GM19193 (cell line): Measurements from ENCODE around the gene PLB1.

Source experiments
- POLR2A ChIP-seq: IDR thresholded peaks from 4 replicates; pipeline ENCODE4 v1.6.1; 2011; ENCODE audit not compliant: insufficient read depth, insufficient read length; ENCODE audit errors: extremely low read depth

Gene PLB1

DNA sequence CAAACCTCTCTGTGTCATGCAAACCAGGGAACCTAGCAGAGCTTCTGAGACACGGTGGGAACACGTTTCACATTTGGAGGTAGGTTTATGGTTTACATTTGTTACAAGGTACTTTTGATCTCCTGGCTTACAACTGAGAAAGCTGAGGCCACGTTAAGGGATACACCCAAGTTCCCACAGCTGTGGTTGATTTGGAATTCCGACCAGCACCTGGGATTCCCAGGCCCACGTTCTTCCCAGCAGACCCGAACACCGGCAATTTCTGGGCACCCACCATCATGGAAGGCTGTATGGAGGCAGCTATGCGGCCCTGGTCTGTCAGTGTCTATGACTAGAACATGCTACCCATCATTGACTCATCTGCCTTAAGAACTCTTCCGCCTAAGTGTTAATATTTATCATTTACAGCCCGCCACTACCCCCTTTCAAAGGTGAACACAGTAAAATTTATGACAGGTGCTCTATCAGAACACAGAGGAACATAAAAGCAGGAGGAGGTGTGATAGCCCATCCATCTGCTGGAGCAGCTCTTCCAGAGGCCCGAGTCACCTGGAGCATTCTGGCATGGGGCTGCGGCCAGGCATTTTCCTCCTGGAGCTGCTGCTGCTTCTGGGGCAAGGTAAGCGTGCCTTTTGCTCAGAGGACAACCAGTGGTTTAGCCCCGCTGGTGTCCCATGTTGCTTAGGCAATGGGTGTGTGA lies at the start of gene PLB1:
TSS of gene PLB1 (plus strand) at position 510 of the 700 bp plus-strand sequence. CDS start at position 565, 55 bp downstream.
- TF ChIP-seq POLR2A = no peak

GRCh38 chr2:28446531-28446930 lies 49.3 kb upstream of the PLB1 start:
- TF ChIP-seq POLR2A = no peak

- TF ChIP-seq POLR2A = no peak
These were observed 48.8 kb upstream of the PLB1 start for GRCh38 chr2:28447086-28447485.

GRCh38 chr2:28447943-28448792 lies 47.7 kb upstream of the PLB1 start:
- TF ChIP-seq POLR2A = no peak

GRCh38 chr2:28448793-28449100 lies 47.1 kb upstream of the PLB1 start:
- no peak for TF ChIP-seq POLR2A

GRCh38 chr2:28449126-28449487 lies 46.8 kb upstream of the PLB1 start:
- TF ChIP-seq POLR2A = no peak

DNA sequence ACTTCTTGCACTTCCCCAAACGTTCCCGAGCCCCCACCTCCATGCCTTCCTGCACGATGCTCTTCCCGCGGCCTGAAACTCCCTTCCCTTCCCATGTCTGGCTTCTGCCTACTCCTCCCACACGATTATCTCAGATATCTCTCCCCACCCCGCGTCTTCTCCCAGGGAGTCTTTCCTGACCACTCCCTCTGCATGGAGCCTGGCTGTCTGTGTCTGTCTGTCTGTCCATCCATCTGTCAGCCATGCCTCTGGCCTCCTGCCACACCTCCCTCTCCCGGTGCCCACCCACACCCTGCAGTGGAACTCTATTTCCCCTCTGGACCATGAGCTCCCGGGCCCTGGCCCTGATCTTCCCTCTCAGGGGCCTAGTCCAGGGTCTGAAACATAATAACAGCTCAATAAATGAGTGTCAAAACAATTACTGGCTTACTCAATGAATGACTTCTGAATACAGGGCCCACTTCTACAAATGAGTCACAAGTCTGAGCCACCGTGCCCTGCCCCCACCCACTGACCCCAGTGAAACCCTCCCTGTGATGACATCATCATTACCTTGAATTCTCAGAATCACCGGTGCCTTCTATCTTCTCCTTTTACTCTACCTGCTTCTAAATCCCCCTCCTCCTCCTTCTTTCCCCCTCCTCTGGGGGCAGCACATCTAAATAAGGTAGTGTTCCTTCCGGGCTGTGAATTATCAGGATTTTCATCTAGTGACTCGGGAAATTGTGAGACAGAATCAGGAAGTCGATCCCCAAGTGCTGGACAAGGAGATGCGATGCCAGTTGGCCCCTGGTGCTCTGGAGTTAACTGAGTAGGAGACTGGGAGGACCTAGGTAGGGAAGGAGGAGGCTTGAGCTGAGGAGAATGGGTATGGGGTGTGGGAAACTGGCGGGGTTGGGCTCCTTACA lies 46.1 kb upstream of the PLB1 start:
- no peak for TF ChIP-seq POLR2A

- TF ChIP-seq POLR2A = no peak
These were observed 44.8 kb upstream of the PLB1 start for GRCh38 chr2:28450901-28451565.

DNA sequence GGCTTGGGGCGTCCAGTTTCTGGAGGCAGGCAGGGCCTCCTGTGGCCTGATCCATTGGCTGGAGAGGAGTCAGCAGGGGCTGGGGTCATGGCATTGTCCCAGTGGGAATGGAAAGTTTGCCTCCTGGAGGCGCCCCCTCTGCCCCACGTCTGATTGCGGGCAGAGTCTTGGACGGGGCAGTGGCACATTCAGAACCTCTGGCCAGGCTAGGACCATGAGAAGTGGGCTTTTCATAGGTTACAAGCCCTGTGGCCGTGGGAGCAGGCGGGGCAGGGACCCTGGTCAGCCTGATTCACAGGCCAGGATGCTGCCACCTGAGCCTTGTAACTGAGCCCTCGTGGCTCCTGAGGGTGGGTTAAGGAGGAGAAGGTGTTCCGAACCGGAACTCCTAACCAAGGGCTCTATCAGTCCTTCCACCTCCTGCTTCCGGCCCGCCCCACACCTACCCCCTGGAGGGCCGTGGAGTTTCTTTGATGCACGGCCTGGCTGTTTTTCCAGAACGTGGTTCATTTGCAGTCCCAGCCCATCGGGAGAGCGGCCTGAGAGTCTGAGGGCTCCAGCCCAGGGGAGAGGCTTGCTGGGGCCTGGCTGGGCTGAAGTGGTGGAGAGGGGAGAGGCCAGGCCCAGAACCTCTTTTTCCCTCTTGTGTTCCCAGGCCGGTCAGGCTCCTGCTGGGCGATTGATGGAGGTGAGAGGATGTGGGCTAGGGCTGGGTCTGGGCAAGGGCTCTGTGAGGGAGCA lies 43.9 kb upstream of the PLB1 start:
- TF ChIP-seq POLR2A = no peak

- no peak for TF ChIP-seq POLR2A
These were observed 43.3 kb upstream of the PLB1 start for GRCh38 chr2:28452534-28453081.

GRCh38 chr2:28453396-28453795 lies 42.5 kb upstream of the PLB1 start:
- no peak for TF ChIP-seq POLR2A

DNA sequence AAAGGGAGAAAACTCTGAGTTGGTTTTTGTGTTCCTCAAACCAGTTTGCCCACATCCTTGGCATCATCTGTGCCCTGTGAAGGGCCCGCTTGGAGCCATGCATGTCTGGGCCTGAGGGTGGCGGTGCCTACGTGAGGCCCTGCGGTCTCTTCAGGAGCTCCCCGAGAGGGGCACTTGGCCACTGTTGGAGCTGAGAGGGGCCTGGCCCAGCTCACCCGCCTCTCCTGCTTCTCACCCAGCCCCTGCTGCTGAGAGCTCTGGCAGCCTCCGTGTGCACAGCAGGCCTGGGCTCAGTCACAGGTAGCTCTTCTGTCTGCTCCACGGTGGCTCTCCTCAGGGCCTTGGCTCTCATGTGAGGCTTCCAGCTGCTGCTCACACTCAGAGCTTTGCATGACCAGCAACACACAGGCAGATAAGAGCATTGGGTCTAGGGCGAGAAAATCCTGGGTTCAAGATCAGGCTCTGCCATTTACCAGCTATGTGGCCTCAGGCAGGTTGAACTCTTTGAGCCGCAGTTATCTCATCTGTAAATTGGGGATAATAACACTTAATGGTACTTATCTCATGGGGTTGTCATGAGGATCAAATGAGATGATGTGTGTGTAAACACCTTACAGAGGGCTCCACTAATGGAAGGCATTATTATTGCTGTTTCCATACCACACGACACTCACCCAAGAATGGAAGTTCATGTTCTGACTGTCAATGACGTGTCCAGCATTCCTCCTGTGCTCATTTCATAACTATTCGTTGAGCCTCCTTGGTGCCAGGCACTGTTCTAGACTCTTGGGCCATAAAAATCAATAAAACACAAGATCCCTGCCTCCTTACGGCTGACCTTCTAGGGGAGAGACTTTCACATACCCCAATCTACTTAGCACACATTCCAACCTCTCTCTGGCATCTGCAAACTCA lies 41.6 kb upstream of the PLB1 start:
- TF ChIP-seq POLR2A = no peak

GRCh38 chr2:28457237-28457636 lies 38.6 kb upstream of the PLB1 start:
- TF ChIP-seq POLR2A = no peak
